PC-9 (cell line): ENCODE results near the gene SCAF4. TPM values are rescaled to one million over a fixed set of nuclear protein-coding genes. Genes with fewer than 3 reads are reported as not detected.

ENCODE experiments used
- BruUV-seq: library from RNA; stranded (reverse); fragments of 400-500 nt; replicated peaks from 2 replicates; lab custom pipeline; 2021; lab: Mats Ljungman, UMichigan
- CTCF ChIA-PET: fragments of 300-600 bp; sonication (Branson Sonifier 250); formaldehyde crosslinking; loops from one replicate; lab custom pipeline; 2022; ENCODE audit warnings: antibody characterized with exemption; lab: Charles Lee
- POLR2A ChIA-PET: fragments of 300-600 bp; sonication (Branson Sonifier 250); formaldehyde crosslinking; loops from one replicate; lab custom pipeline; 2022; ENCODE audit warnings: antibody characterized with exemption; ENCODE audit not compliant: unreplicated experiment; lab: Charles Lee
- DNase-seq, 2 experiments: peaks; one replicate each; pipeline versions ENCODE4 v3.0.0 to v3.0.0-alpha.2; 2015 to 2022; ENCODE audit warnings: mixed read lengths in 1 of 2
- H2AFZ ChIP-seq: fragments of 200-600 bp; sonication (generic); 2 replicates; pipeline ENCODE4 v1.8.1; 2017; ENCODE audit warnings: antibody characterized with exemption
- H3F3A ChIP-seq: fragments of 200-600 bp; sonication (generic); 2 replicates; pipeline ENCODE4 v1.8.1; 2017; ENCODE audit warnings: antibody characterized with exemption, mild to moderate bottlenecking, low read depth; ENCODE audit not compliant: insufficient read depth
- H3K27ac ChIP-seq: fragments of 200-600 bp; sonication (generic); 2 replicates; pipeline ENCODE4 v1.6.1; 2016; ENCODE audit warnings: mixed run types
- H3K27me3 ChIP-seq: fragments of 200-600 bp; sonication (generic); 2 replicates; pipeline ENCODE4 v1.6.1; 2016; ENCODE audit warnings: low read depth, mixed run types; ENCODE audit not compliant: insufficient read depth
- H3K36me3 ChIP-seq: fragments of 200-600 bp; sonication (generic); 2 replicates; pipeline ENCODE4 v1.6.1; 2016; ENCODE audit warnings: low read depth, mixed run types
- H3K4me1 ChIP-seq: fragments of 200-600 bp; sonication (generic); replicated peaks from 2 replicates; pipeline ENCODE4 v1.6.1; 2016; ENCODE audit warnings: mixed run types; ENCODE audit not compliant: insufficient read depth
- H3K4me2 ChIP-seq: fragments of 200-600 bp; sonication (generic); 2 replicates; pipeline ENCODE4 v1.6.1; 2017; ENCODE audit warnings: mixed run types
- H3K4me3 ChIP-seq: fragments of 200-600 bp; sonication (generic); 2 replicates; pipeline ENCODE4 v1.6.1; 2016; ENCODE audit warnings: mixed run types
- H3K79me2 ChIP-seq: fragments of 200-600 bp; sonication (generic); 2 replicates; pipeline ENCODE4 v1.6.1; 2017; ENCODE audit warnings: low read depth, mixed run types
- H3K9me2 ChIP-seq: fragments of 200-600 bp; sonication (generic); 2 replicates; pipeline ENCODE4 v1.8.1; 2017; ENCODE audit warnings: mild to moderate bottlenecking; ENCODE audit not compliant: insufficient read depth
- H3K9me3 ChIP-seq: fragments of 200-600 bp; sonication (generic); 2 replicates; pipeline ENCODE4 v1.8.1; 2016; ENCODE audit warnings: low read depth; ENCODE audit not compliant: insufficient read depth
- H4K20me1 ChIP-seq: fragments of 200-600 bp; sonication (generic); 2 replicates; pipeline ENCODE4 v1.8.1; 2017; ENCODE audit not compliant: insufficient read depth
- EZH2 ChIP-seq: fragments of 200-600 bp; sonication (generic); IDR thresholded peaks from 2 replicates; pipeline ENCODE4 v1.8.0; 2017; ENCODE audit warnings: antibody characterized with exemption, low read depth
- intact Hi-C: fragments of 100-400 bp; cut with micrococcal nuclease; formaldehyde crosslinking; loops from one replicate; pipeline ENCODE4 v1.10.0; 2022; ENCODE audit not compliant: unreplicated experiment
- total RNA-seq: library from RNA; stranded (reverse); gene quantifications from 2 replicates; pipeline ENCODE4 v1.2.3, GENCODE V29; 2021
- TF ChIP-seq, protein P1 (sequence below): fragments of 200-600 bp; sonication (generic); conservative IDR thresholded peaks from 2 replicates; pipeline ENCODE4 v1.6.1; 2017; ENCODE audit warnings: mixed run types, antibody characterized with exemption, mild to moderate bottlenecking, moderate library complexity

SCAF4 gene
- total RNA-seq, 1 experiment from 2014 or later: 30.0 TPM

DNA sequence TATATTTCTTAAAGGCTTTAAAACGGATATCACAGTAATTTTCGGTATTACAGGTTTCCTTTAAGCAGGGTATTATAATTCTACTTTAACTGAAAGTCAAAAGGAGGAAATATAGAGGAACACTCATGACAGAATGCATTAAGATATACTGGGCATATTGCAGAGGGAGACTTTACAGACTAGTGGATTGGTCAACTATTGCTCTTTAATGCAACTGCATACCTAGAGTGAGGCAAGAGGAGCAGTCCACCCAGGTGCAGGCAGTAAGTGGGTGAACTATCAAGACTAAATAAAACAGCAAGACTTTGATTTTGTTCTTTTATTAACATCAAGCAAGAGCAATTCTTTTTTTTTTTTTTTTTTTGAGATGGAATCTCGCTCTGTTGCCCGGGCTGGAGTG lies 10.5 kb downstream of the SCAF4 start:
- Histone ChIP-seq H3K9me3 (no peaks in the 10 kb centered on the region), H3K27ac (no peak overlapping the region), H3K36me3 (peaks cover 1% of the 10 kb centered on the region; the same call in 1 of the 2 replicates), H2AFZ (no peak overlapping the region), H3K9me2 (no peaks in the 10 kb centered on the region), H3K4me3 (no peak overlapping the region), H3K4me1 (no peaks in the 10 kb centered on the region), H3K27me3 (no peaks in the 10 kb centered on the region), H3K4me2 (no peak overlapping the region), H3K79me2 (peaks cover 95% of the 10 kb centered on the region), H4K20me1 (peaks cover 59% of the 10 kb centered on the region), H3F3A (no peaks in the 10 kb centered on the region)
- ChIA-PET CTCF (no interaction called here), POLR2A (no interaction called here)
- TF ChIP-seq, protein P1, sequence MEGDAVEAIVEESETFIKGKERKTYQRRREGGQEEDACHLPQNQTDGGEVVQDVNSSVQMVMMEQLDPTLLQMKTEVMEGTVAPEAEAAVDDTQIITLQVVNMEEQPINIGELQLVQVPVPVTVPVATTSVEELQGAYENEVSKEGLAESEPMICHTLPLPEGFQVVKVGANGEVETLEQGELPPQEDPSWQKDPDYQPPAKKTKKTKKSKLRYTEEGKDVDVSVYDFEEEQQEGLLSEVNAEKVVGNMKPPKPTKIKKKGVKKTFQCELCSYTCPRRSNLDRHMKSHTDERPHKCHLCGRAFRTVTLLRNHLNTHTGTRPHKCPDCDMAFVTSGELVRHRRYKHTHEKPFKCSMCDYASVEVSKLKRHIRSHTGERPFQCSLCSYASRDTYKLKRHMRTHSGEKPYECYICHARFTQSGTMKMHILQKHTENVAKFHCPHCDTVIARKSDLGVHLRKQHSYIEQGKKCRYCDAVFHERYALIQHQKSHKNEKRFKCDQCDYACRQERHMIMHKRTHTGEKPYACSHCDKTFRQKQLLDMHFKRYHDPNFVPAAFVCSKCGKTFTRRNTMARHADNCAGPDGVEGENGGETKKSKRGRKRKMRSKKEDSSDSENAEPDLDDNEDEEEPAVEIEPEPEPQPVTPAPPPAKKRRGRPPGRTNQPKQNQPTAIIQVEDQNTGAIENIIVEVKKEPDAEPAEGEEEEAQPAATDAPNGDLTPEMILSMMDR: no peak
- no peak for TF ChIP-seq EZH2
- no TSS peak for BruUV-seq
- DNase-seq: no peak
- intact Hi-C loops: no loop called here

DNA sequence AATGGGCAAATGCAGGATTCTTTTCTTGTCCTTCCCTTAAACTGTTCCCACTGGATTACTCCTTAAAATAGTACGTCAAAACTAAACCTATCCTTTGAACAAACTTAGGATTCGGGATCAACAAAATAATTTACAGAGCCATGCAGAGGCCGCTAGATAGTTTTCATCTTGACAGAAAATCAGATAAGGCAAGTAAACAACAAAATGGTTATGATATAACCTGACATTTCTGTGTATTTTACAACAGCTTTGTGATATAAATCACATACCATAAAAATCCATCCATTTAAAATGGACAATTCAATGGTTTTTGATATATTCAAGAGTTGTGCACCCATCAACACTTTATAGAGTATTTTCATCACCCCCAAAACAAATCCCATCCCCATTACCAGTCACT lies 11.2 kb downstream of the SCAF4 start:
- DNase-seq: no peak
- H3K36me3 ChIP-seq: peaks cover 3% of the 10 kb centered on the region; the same call in 1 of the 2 replicates
- ChIA-PET POLR2A (no interaction called here), CTCF (no interaction called here)
- no peaks in the 10 kb centered on the region for H3K27me3 ChIP-seq
- H4K20me1 ChIP-seq: peaks cover 59% of the 10 kb centered on the region
- H3K9me3 ChIP-seq: no peaks in the 10 kb centered on the region
- no peaks in the 10 kb centered on the region for H3F3A ChIP-seq
- H3K79me2 ChIP-seq: peaks cover 97% of the 10 kb centered on the region
- H3K9me2 ChIP-seq: no peaks in the 10 kb centered on the region
- no peak overlapping the region for H3K27ac ChIP-seq
- no peaks in the 10 kb centered on the region for H3K4me1 ChIP-seq
- H3K4me3 ChIP-seq: no peak overlapping the region
- intact Hi-C loops: no loop called here
- BruUV-seq: no TSS peak
- TF ChIP-seq, protein P1: no peak
- TF ChIP-seq EZH2: no peak
- H2AFZ ChIP-seq: no peak overlapping the region
- H3K4me2 ChIP-seq: no peak overlapping the region

DNA sequence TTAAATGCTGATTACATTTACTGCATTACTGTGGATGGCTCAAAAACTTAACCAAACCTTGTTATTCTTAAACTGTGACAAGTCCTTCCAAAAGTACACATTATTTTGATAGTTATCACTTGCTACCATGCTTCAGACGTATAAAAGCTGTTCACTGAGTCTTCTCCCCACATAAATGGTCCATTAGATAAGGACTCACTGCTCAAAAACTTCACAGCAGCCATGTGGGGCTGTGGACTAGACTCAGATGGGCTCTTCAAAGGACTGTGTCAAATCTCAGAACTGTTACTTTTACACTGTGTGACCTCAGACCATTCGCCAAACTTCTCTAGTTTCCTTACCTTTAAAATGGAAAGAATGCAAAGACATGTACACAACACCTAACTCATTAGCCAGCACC lies 11.6 kb downstream of the SCAF4 start:
- intact Hi-C loops: no loop called here
- H2AFZ ChIP-seq: no peak overlapping the region
- H3K36me3 ChIP-seq: peaks cover 3% of the 10 kb centered on the region; the same call in 1 of the 2 replicates
- no peaks in the 10 kb centered on the region; the same call in 1 of the 2 replicates for H3F3A ChIP-seq
- H3K4me1 ChIP-seq: no peaks in the 10 kb centered on the region
- no peaks in the 10 kb centered on the region for H3K9me2 ChIP-seq
- peaks cover 98% of the 10 kb centered on the region for H3K79me2 ChIP-seq
- no peak overlapping the region for H3K4me2 ChIP-seq
- H3K27me3 ChIP-seq: no peaks in the 10 kb centered on the region
- H3K9me3 ChIP-seq: no peaks in the 10 kb centered on the region
- no peak for DNase-seq
- H3K4me3 ChIP-seq: no peak overlapping the region
- H3K27ac ChIP-seq: no peak overlapping the region
- no TSS peak for BruUV-seq
- peaks cover 57% of the 10 kb centered on the region for H4K20me1 ChIP-seq
- TF ChIP-seq EZH2: no peak
- TF ChIP-seq, protein P1: no peak
- ChIA-PET CTCF (no interaction called here), POLR2A (no interaction called here)
